GM23248 (cell line): ENCODE measurements around the gene PTPN18. TPM values are rescaled to one million over a fixed set of nuclear protein-coding genes. Genes with fewer than 3 reads are reported as not detected.
"Not testable (repeated sequence)": the region's sequence is repeated elsewhere in the genome, so short reads cannot be mapped to it uniquely, and the experiment has no call there.

ENCODE experiments used
- DNase-seq: peaks from one replicate; pipeline ENCODE4 v3.0.0-alpha.2; 2015
- H2AFZ ChIP-seq: fragments of 200-600 bp; sonication (generic); 2 replicates; pipeline ENCODE4 v1.6.1; 2016; ENCODE audit warnings: antibody characterized with exemption
- H3F3A ChIP-seq: fragments of 200-600 bp; sonication (generic); 2 replicates; pipeline ENCODE4 v1.6.1; 2016; ENCODE audit warnings: mild to moderate bottlenecking, antibody characterized with exemption, mixed run types; ENCODE audit not compliant: insufficient read depth
- H3K27ac ChIP-seq: fragments of 200-600 bp; sonication (generic); 2 replicates; pipeline ENCODE4 v1.5.1; 2016; ENCODE audit warnings: mild to moderate bottlenecking
- H3K27me3 ChIP-seq: fragments of 200-600 bp; sonication (generic); replicated peaks from 2 replicates; pipeline ENCODE4 v1.6.1; 2016; ENCODE audit warnings: mild to moderate bottlenecking; ENCODE audit not compliant: insufficient read depth
- H3K36me3 ChIP-seq: fragments of 200-600 bp; sonication (generic); 2 replicates; pipeline ENCODE4 v1.6.1; 2016; ENCODE audit warnings: low read depth, mild to moderate bottlenecking
- H3K4me1 ChIP-seq: fragments of 200-600 bp; sonication (generic); 2 replicates; pipeline ENCODE4 v1.6.1; 2016; ENCODE audit warnings: mild to moderate bottlenecking; ENCODE audit not compliant: insufficient read depth
- H3K4me2 ChIP-seq: fragments of 200-600 bp; sonication (generic); one replicate; pipeline ENCODE4 v1.6.1; 2016; ENCODE audit warnings: mild to moderate bottlenecking; ENCODE audit not compliant: unreplicated experiment
- H3K4me3 ChIP-seq: fragments of 200-600 bp; sonication (generic); 2 replicates; pipeline ENCODE4 v1.5.1; 2016; ENCODE audit warnings: mild to moderate bottlenecking
- H3K79me2 ChIP-seq: fragments of 200-600 bp; sonication (generic); 2 replicates; pipeline ENCODE4 v1.6.1; 2016; ENCODE audit warnings: mild to moderate bottlenecking; ENCODE audit not compliant: insufficient read depth
- H3K9ac ChIP-seq: fragments of 200-600 bp; sonication (generic); 2 replicates; pipeline ENCODE4 v1.6.1; 2016; ENCODE audit warnings: mild to moderate bottlenecking
- H3K9me2 ChIP-seq: fragments of 200-600 bp; sonication (generic); 2 replicates; pipeline ENCODE4 v1.6.1; 2016; ENCODE audit warnings: mixed run types, mild to moderate bottlenecking, moderate library complexity; ENCODE audit not compliant: insufficient read depth
- H3K9me3 ChIP-seq: fragments of 200-600 bp; sonication (generic); one replicate; pipeline ENCODE4 v1.6.1; 2017; ENCODE audit warnings: low read depth
- H4K20me1 ChIP-seq: fragments of 200-600 bp; sonication (generic); 2 replicates; pipeline ENCODE4 v1.6.0; 2016; ENCODE audit not compliant: insufficient read depth
- EZH2 ChIP-seq: fragments of 200-600 bp; sonication (generic); IDR thresholded peaks from 2 replicates; pipeline ENCODE4 v1.6.1; 2018; ENCODE audit warnings: antibody characterized with exemption, mild to moderate bottlenecking; ENCODE audit not compliant: insufficient read depth, poor library complexity, severe bottlenecking
- EZH2phosphoT487 ChIP-seq: fragments of 200-600 bp; sonication (generic); IDR thresholded peaks from 2 replicates; pipeline ENCODE4 v1.6.1; 2018; ENCODE audit warnings: antibody characterized with exemption, moderate library complexity, mild to moderate bottlenecking, low read depth; ENCODE audit not compliant: insufficient read depth
- WGBS, 2 experiments: methylation state at CpG; one replicate each; pipeline ENCODE4 v1.1.6; 2015 to 2017; ENCODE audit warnings: low lambda C conversion rate in 2 of 2, low coverage in 1 of 2; ENCODE audit errors: missing lambda C conversion rate in 2 of 2; 5-methylcytosine and 5-hydroxymethylcytosine counted together
- in situ Hi-C: fragments of 300-500 bp; cut with MboI; formaldehyde crosslinking; loops from 2 replicates; pipeline ENCODE4 v1.15.0; 2020
- polyA plus RNA-seq: library from polyadenylated mRNA; unstranded; fragments of >200 nt; fragmentation: Nextera tagmentation; extraction: Ambion mirVana; gene quantifications from 2 replicates; pipeline ENCODE4 v1.2.1, GENCODE V29; 2016
- total RNA-seq: library from RNA; depleted of rRNA; stranded (reverse); fragments of >200 nt; shearing (Covaris generic); gene quantifications from 2 replicates; pipeline ENCODE4 v1.2.3, GENCODE V29; 2014

The PTPN18 gene
- total and polyA plus RNA-seq, 2 experiments from 2014 or later = 17.5 to 19.2 TPM

GRCh38 chr2:130328710-130329109, 27.1 kb upstream of the PTPN18 start:
- TF ChIP-seq EZH2 (no peak), EZH2phosphoT487 (no peak)
- Histone ChIP-seq H3K9ac (no peak overlapping the region), H3K4me1 (no peaks in the 10 kb centered on the region), H3K79me2 (no peaks in the 10 kb centered on the region), H3K27me3 (peaks cover 51% of the 10 kb centered on the region), H3F3A (no peaks in the 10 kb centered on the region), H3K4me2 (no peak overlapping the region), H3K27ac (no peak overlapping the region), H3K9me3 (no peaks in the 10 kb centered on the region), H3K36me3 (no peaks in the 10 kb centered on the region), H3K4me3 (no peak overlapping the region), H3K9me2 (no peaks in the 10 kb centered on the region), H4K20me1 (no peaks in the 10 kb centered on the region), H2AFZ (no peak overlapping the region)
- in situ Hi-C loops = no loop called here
- 29 to 38% methylated on average over 2 of the region's 2 CpGs for whole genome bisulfite sequencing, 2 experiments
- DNase-seq = no peak

GRCh38 chr2:130332271-130333073, 23.4 kb upstream of the PTPN18 start:
- no peak overlapping the region for H3K27ac ChIP-seq
- DNase-seq = peak; percentile 91
- peaks cover 32% of the 10 kb centered on the region; the same call in 1 of the 2 replicates for H3K27me3 ChIP-seq
- no peak overlapping the region for H3K9ac ChIP-seq
- in situ Hi-C loops = loop anchor here (10.0 kb wide), 2 partner anchors 148 to 398 kb away; partner anchors contain the start of genes MZT2B and SMPD4
- H2AFZ ChIP-seq = 0 out of 2 replicates have a peak overlapping the region, but pooled peaks have one; percentile 10
- no peaks in the 10 kb centered on the region for H3K79me2 ChIP-seq
- no peak for TF ChIP-seq EZH2
- no peak for TF ChIP-seq EZH2phosphoT487
- H3K4me2 ChIP-seq = peak overlapping the region; percentile 28
- peaks cover 4% of the 10 kb centered on the region for H3F3A ChIP-seq
- H3K4me1 ChIP-seq = peaks cover 3% of the 10 kb centered on the region
- H3K4me3 ChIP-seq = no peak overlapping the region
- no peaks in the 10 kb centered on the region for H3K9me2 ChIP-seq
- H3K36me3 ChIP-seq = no peaks in the 10 kb centered on the region
- 16 to 18% methylated on average over 29 of the region's 29 CpGs for WGBS, 2 experiments
- no peaks in the 10 kb centered on the region for H3K9me3 ChIP-seq
- H4K20me1 ChIP-seq = no peaks in the 10 kb centered on the region

GRCh38 chr2:130333253-130333652, 22.6 kb upstream of the PTPN18 start:
- not testable (repeated sequence) for H3K9me2 ChIP-seq, H3K4me3 ChIP-seq, H3K4me2 ChIP-seq, DNase-seq, H3K9ac ChIP-seq, H4K20me1 ChIP-seq, H3K36me3 ChIP-seq, H3K27ac ChIP-seq, H3K9me3 ChIP-seq, H3K79me2 ChIP-seq
- Histone ChIP-seq H3K4me1 (peaks cover 10% of the 10 kb centered on the region), H2AFZ (0 out of 2 replicates have a peak overlapping the region, but pooled peaks have one; percentile 10), H3F3A (peaks cover 12% of the 10 kb centered on the region), H3K27me3 (peaks cover 32% of the 10 kb centered on the region; the same call in 1 of the 2 replicates)
- WGBS, 2 experiments = 77% methylated on average over 8 of the region's 8 CpGs
- in situ Hi-C loops = loop anchor here (10.0 kb wide), 2 partner anchors 148 to 398 kb away; partner anchors contain the start of genes MZT2B and SMPD4

GRCh38 chr2:130334026-130334425, 21.8 kb upstream of the PTPN18 start:
- Histone ChIP-seq H3K9ac (no peak overlapping the region), H3F3A (peaks cover 16% of the 10 kb centered on the region), H4K20me1 (no peaks in the 10 kb centered on the region), H3K27ac (no peak overlapping the region), H3K36me3 (no peaks in the 10 kb centered on the region), H3K4me1 (peaks cover 11% of the 10 kb centered on the region), H3K27me3 (peaks cover 28% of the 10 kb centered on the region; the same call in 1 of the 2 replicates), H3K9me3 (no peaks in the 10 kb centered on the region), H2AFZ (no peak overlapping the region), H3K4me2 (no peak overlapping the region), H3K4me3 (no peak overlapping the region), H3K9me2 (no peaks in the 10 kb centered on the region), H3K79me2 (no peaks in the 10 kb centered on the region)
- no peak for TF ChIP-seq EZH2
- TF ChIP-seq EZH2phosphoT487 = no peak
- 75% methylated on average over 6 of the region's 6 CpGs for WGBS, 2 experiments
- in situ Hi-C loops = loop anchor here (10.0 kb wide), 2 partner anchors 149 to 399 kb away; partner anchors contain the start of genes MZT2B and SMPD4
- DNase-seq = no peak
